ENCODE results near the gene PROSER3.
"Not testable (repeated sequence)": the region's sequence is repeated elsewhere in the genome, so short reads cannot be mapped to it uniquely, and the experiment has no call there.

GRCh38 chr19:35772362-35772761, 14.4 kb downstream of the PROSER3 start:
- not testable (repeated sequence) for TF ChIP-seq CTCF, POLR2A (IDR thresholded peaks at IDR 0.05)

Measured in adrenal gland (tissue), 5 donors.